Ishikawa (cell line): ENCODE data around the gene ATP8A2.

Source experiments
- CEBPB ChIP-seq: IDR thresholded peaks from 2 replicates; pipeline ENCODE4 v1.6.1; 2012
- CREB1 ChIP-seq: IDR thresholded peaks from 2 replicates; pipeline ENCODE4 v1.6.1; 2012; ENCODE audit warnings: low read depth
- EGR1 ChIP-seq: IDR thresholded peaks from 2 replicates; pipeline ENCODE4 v1.6.1; 2012
- EP300 ChIP-seq: IDR thresholded peaks from 2 replicates; pipeline ENCODE4 v1.6.1; 2012; ENCODE audit warnings: borderline replicate concordance
- FOXM1 ChIP-seq: IDR thresholded peaks from 2 replicates; pipeline ENCODE4 v1.6.1; 2012; ENCODE audit warnings: low read depth, borderline replicate concordance
- MAX ChIP-seq: IDR thresholded peaks from 2 replicates; pipeline ENCODE4 v1.6.1; 2012
- NFIC ChIP-seq: IDR thresholded peaks from 2 replicates; pipeline ENCODE4 v1.6.1; 2012
- RAD21 ChIP-seq: IDR thresholded peaks from 2 replicates; pipeline ENCODE4 v1.6.1; 2012; ENCODE audit warnings: low read depth
- REST ChIP-seq: IDR thresholded peaks from 2 replicates; pipeline ENCODE4 v1.6.1; 2012; ENCODE audit warnings: low read depth, mild to moderate bottlenecking
- TAF1 ChIP-seq: IDR thresholded peaks from 2 replicates; pipeline ENCODE4 v1.6.1; 2012; ENCODE audit warnings: low read depth, mild to moderate bottlenecking
- TCF12 ChIP-seq: IDR thresholded peaks from 2 replicates; pipeline ENCODE4 v1.6.1; 2012; ENCODE audit warnings: low read depth
- TEAD4 ChIP-seq: IDR thresholded peaks from 2 replicates; pipeline ENCODE4 v1.6.1; 2012
- USF1 ChIP-seq: IDR thresholded peaks from 2 replicates; pipeline ENCODE4 v1.6.1; 2012
- YY1 ChIP-seq: IDR thresholded peaks from 2 replicates; pipeline ENCODE4 v1.6.1; 2012; ENCODE audit warnings: low read depth
- ZBTB7A ChIP-seq: IDR thresholded peaks from 2 replicates; pipeline ENCODE4 v1.6.1; 2012; ENCODE audit warnings: low read depth

ATP8A2 gene

GRCh38 chr13:25807562-25807961 lies 435.8 kb downstream of the ATP8A2 start:
- no peak for TF ChIP-seq MAX
- TF ChIP-seq RAD21 = no peak
- no peak for TF ChIP-seq TEAD4
- no peak for TF ChIP-seq YY1
- no peak for TF ChIP-seq EGR1
- TF ChIP-seq REST = no peak
- no peak for TF ChIP-seq FOXM1
- no peak for TF ChIP-seq CEBPB
- no peak for TF ChIP-seq TCF12
- TF ChIP-seq TAF1 = no peak
- TF ChIP-seq CREB1 = no peak
- TF ChIP-seq ZBTB7A = no peak
- no peak for TF ChIP-seq NFIC
- TF ChIP-seq USF1 = no peak
- TF ChIP-seq EP300 = no peak

GRCh38 chr13:25811506-25811905 lies 439.7 kb downstream of the ATP8A2 start:
- TF ChIP-seq YY1 = no peak
- no peak for TF ChIP-seq EGR1
- no peak for TF ChIP-seq ZBTB7A
- TF ChIP-seq MAX = no peak
- TF ChIP-seq CREB1 = no peak
- TF ChIP-seq RAD21 = no peak
- TF ChIP-seq TAF1 = no peak
- TF ChIP-seq USF1 = no peak
- TF ChIP-seq EP300 = no peak
- no peak for TF ChIP-seq REST
- TF ChIP-seq NFIC = no peak
- no peak for TF ChIP-seq TCF12
- no peak for TF ChIP-seq TEAD4
- TF ChIP-seq FOXM1 = no peak
- TF ChIP-seq CEBPB = no peak

GRCh38 chr13:25816239-25816638 lies 444.5 kb downstream of the ATP8A2 start:
- TF ChIP-seq MAX = no peak
- no peak for TF ChIP-seq RAD21
- no peak for TF ChIP-seq CREB1

- TF ChIP-seq CEBPB (no peak), EGR1 (no peak), YY1 (no peak), TAF1 (no peak), CREB1 (no peak), MAX (no peak), REST (no peak), EP300 (no peak), TCF12 (no peak), RAD21 (no peak), TEAD4 (no peak), NFIC (no peak), USF1 (no peak), FOXM1 (no peak), ZBTB7A (no peak)
Observed at GRCh38 chr13:25819856-25820530, 448.2 kb downstream of the ATP8A2 start.
